GM19452 (cell line): ENCODE measurements around the gene LIF.
"Not testable (repeated sequence)": the region's sequence is repeated elsewhere in the genome, so short reads cannot be mapped to it uniquely, and the experiment has no call there.

ENCODE experiments used
- ATAC-seq: cut with Tn5 transposase; IDR thresholded peaks from one replicate; pipeline ENCODE4 v1.9.1; 2021; ENCODE audit not compliant: unreplicated experiment

The LIF gene

DNA sequence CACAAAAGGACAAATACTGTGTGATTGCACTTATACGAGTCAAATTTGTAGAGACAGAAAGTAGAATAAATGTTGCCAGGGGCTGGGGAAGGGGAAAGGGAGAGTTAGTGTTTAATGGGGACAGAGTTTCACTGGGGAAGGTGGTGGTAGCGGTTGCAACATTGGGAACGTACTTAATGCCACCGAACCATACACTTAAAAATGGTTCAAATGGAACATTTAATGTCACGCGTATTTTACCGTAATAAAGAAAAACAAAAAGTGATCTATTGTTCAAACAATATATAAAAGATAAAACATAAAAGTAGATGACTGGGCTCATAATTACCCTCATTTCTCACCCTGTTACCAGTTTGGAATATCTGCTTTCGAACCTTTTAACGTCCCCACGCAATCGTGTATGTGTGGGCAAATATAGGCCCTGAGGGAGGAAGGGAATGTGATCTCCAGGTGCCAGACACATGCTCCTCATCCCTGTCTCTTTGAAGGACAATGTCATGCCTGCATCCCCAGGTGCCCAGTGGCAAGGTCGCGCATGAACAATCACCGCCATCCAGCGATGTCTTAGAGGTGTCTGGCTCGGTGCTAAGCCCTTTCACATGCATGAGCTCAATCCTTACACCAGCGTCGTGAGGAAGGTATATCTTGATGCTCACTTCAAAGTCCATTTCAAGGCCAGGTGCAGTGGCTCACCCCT lies 35.3 kb downstream of the LIF start:
- ATAC-seq = no peak

DNA sequence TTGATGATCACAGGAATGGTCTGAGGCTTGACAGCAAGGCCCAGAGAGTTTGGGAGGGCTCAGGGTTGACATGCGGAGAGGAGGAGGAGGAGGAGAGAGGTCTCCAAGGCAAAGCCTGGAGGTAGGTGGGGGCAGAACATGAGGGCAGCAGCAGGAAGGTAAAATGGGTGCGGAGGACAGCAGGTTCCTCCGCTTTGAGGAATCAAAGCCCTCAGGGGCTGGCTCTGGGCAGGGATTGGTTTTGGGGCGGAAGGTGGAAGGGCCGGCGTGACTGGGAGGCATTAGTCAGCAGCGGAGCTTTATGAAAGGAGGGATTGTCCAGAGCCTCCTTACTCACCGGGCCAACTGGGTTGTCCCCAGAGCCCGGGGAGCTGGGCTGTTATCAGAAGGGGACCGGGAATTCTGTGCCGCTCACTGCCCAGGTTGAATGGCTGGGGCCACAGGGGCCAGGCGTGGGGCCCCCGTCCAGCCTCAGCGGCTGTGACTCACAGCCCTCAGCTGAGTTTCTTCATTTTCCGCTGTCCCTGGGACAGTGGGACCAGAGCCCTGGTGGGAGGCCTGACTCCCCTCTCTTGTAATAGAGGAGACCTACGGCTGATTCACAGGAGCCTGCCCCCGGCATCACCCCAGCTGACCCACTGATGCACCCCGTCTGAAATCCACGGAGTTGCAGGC lies 36.2 kb downstream of the LIF start:
- ATAC-seq = no peak

- no peak for ATAC-seq
Observed at GRCh38 chr22:30209642-30210041, 36.9 kb downstream of the LIF start.

GRCh38 chr22:30208631-30209603 lies 37.6 kb downstream of the LIF start:
- ATAC-seq = no peak

DNA sequence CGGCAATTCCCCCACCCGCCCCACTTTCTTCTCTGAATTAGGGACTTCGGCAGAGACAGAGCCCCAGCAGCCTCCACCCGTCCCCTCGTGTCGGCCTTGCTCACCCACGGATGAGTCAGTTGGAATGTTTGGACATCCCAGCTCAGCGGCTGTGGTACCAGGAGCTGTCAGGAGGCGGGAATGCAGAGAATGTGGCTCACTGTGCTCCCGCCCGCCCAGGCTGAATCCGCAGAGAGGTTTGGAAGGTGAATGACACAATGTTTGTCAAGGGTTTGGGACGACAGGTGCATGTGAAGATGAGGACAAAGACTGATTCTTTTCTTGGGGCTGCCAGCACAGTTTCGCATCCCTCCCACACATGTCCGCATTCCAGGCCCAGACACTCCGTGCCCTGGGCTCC lies 39.6 kb downstream of the LIF start:
- ATAC-seq = no peak

GRCh38 chr22:30205281-30206115 lies 41.1 kb downstream of the LIF start:
- ATAC-seq = no peak

DNA sequence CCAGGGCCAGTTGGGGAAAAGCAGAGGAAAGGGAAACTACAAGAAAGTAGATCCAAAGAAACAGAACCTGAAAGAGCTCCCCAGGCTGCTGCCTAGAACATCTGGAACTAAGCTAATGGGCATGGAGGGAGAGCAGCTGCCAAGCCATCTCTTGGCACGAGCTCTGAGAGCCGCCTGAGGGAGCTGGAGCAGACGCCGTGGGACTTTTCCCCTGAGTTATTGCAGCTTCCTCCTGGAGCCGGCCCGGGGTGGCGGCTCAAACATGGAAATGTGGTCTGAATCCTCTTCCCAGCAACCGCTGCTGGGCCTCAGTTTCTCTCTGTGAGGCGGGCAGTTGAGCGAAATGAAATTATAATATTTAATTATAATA lies 41.8 kb downstream of the LIF start:
- no peak for ATAC-seq

DNA sequence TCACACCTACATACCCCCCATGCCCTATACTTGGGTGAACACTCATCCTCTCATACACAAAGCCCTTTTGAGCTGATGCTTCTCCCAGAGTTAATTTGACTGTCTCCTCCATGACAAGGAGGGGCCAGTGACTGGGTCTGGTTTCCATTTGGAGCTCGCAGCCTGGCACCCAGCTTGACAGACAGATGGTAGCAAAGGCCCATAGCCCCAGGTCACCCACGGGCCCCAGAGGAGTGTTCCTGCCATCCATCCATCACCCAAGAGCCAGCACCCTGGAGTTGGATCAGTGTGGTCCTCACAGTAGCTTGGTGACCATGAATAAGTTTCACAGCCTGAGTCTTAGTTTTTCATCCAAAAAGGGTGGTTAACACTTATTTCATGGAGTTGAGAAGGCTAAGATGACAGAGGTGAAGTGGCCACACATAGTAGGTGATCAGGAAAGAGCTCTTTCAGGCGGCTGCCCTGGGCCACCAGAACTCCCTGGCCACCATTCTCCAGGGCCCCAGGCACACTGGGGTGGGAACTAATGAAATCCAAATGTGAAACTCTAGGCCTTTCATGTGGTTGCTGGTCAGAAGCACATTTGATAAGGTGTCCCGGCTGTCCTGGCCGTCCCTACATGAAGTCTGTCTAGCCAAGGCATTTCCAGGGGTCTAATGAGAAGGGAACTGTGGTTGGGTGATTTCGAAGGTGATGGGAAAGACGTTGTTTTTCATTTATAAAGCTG lies 42.4 kb downstream of the LIF start:
- ATAC-seq = no peak

DNA sequence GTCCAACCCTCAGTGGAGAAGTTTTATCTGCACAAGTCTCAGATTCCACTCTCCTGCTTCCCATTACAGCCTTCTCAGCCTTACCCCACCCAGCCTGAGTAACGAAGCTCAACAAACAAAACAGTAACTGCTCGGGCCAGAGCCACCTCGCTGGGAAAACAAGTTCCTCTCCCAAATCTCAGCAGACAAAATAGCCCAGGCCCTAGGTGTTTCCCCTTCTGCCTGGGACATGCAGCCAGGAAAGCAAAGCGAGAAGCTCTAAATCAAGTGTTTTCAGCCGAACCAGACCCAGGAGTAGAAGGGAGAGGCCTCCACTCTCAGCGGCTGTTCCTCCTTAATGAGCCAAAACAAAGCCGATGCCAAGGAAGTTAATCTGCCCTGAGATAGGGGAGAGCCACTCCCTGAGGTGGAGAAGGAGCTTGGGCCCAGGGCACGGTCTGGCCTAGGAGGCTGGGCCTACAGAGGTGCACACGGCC lies 44.0 kb downstream of the LIF start:
- no peak for ATAC-seq

- ATAC-seq = no peak
Observed at GRCh38 chr22:30201945-30202344, 44.6 kb downstream of the LIF start.

- not testable (repeated sequence) for ATAC-seq
Observed at GRCh38 chr22:30200905-30201304, 45.7 kb downstream of the LIF start.

- ATAC-seq = no peak
Observed at GRCh38 chr22:30198921-30199320, 47.6 kb downstream of the LIF start.

DNA sequence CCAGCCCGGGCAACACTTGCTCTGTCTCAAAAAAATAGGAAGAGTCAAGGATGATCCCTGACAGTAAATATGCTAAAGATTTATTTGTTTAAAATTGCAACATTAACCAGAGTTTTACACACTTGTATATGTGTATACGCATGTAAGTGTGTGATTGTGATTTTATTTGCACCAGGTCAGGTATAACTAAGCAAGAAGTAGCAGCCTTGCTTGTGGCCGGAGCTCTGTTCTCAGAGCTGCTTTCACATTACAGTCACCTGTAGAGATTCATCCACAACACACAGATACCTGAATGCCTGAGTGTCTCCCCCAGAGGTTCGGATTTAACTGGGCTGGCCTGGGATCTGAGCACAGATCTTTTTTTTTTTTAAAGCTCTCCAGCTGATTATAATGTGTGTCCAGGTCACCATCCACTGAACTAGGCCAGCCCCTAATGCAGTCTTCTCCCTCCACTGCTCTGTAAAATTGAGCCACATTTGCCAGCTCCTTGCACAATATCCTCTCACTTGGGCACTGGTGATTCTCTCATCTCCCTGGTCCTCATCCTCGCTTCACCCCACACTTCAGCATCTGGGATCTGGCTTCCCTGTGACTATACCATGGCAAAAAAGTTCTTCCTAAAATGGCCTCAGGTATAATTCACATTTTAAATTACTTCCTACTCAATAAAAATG lies 48.3 kb downstream of the LIF start:
- no peak for ATAC-seq

GRCh38 chr22:30197389-30197788 lies 49.2 kb downstream of the LIF start:
- no peak for ATAC-seq

- no peak for ATAC-seq
Observed at GRCh38 chr22:30196880-30197336, 49.7 kb downstream of the LIF start.

DNA sequence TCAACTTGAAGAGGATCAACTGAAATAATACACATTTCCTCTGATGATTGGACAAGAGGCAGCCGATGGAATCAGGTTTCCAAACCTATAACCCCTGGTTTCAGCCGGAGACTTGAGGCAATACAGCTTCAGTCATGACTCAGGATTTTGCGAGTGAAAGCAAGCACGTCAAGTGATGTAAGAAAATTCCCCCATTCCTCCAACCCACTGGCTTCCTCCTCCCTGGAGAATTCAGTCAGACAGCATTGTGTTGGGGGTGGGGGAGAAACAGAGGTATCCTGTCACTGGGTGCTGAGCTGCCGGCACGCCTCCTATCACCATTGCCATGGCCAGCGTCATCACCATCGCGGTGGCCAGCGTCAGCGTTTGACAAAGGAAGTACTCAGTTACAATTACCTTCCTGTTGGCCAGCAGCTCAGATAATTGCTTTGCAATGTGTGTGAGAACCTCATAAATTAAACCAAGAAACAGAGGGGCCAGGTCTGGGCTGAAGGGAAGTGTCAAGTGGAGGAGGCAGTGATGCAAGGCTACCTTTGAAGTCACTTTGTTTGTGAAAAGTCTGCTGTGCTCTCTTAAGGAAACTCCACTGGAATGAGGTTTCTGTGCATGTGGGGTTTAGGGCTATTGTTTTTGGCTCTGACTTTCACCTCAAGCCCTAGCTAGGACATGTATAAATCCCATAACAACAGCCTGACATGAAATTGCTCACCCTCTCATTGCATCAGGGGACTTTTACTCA lies 50.2 kb downstream of the LIF start:
- ATAC-seq = no peak

GRCh38 chr22:30195245-30196140 lies 51.1 kb downstream of the LIF start:
- ATAC-seq = no peak
